ENCODE results near the gene NGEF.
A peak's percentile ranks its signal among the peaks of the same experiment; 100 is the strongest.

The NGEF gene

GRCh38 chr2:232997749-232998665 lies 15.0 kb downstream of the NGEF start:
- DNase-seq (ENCODE audit: low spot score) = peak; percentile 24
- Histone ChIP-seq H3K27ac (no peak overlapping the region), H3K4me3 (no peak overlapping the region)
- no peak for TF ChIP-seq CTCF (IDR thresholded peaks at IDR 0.05)

- DNase-seq (ENCODE audit: low spot score) = peak; percentile 38
- no peak for TF ChIP-seq CTCF (IDR thresholded peaks at IDR 0.05)
- H3K27ac ChIP-seq = no peak overlapping the region
- no peak overlapping the region for H3K4me3 ChIP-seq
These were observed 18.6 kb downstream of the NGEF start for GRCh38 chr2:232994446-232994845.

GRCh38 chr2:232993231-232993821 lies 19.7 kb downstream of the NGEF start:
- H3K4me3 ChIP-seq = no peak overlapping the region
- no peak for DNase-seq (ENCODE audit: low spot score)
- no peak for TF ChIP-seq CTCF (IDR thresholded peaks at IDR 0.05)
- no peak overlapping the region for H3K27ac ChIP-seq

- TF ChIP-seq CTCF (IDR thresholded peaks at IDR 0.05) = no peak
- Histone ChIP-seq H3K4me3 (no peak overlapping the region), H3K27ac (no peak overlapping the region)
- DNase-seq (ENCODE audit: low spot score) = no peak
These were observed 26.9 kb downstream of the NGEF start for GRCh38 chr2:232986155-232986554.

- DNase-seq (ENCODE audit: low spot score) = no peak
- no peak for TF ChIP-seq CTCF (IDR thresholded peaks at IDR 0.05)
- Histone ChIP-seq H3K4me3 (no peak overlapping the region), H3K27ac (no peak overlapping the region)
These were observed 28.4 kb downstream of the NGEF start for GRCh38 chr2:232984451-232985207.

GRCh38 chr2:232983669-232984140 lies 29.4 kb downstream of the NGEF start:
- no peak for DNase-seq (ENCODE audit: low spot score)
- TF ChIP-seq CTCF (IDR thresholded peaks at IDR 0.05) = no peak
- no peak overlapping the region for H3K27ac ChIP-seq
- H3K4me3 ChIP-seq = no peak overlapping the region

Data from coronary artery (tissue), 2 donors.